ENCODE results near the gene MYH3.

MYH3 gene

GRCh38 chr17:10613775-10614513, 43.2 kb downstream of the MYH3 start:
- WGBS: 83% methylated on average over 16 of the region's 16 CpGs
- H3K14ac ChIP-seq (ENCODE audit: low read length in 2 of 2): no peak overlapping the region
- no peak overlapping the region for H3K18ac ChIP-seq (ENCODE audit: low read depth in 1 of 2, low read length in 2 of 2)
- no peak overlapping the region for H2BK5ac ChIP-seq (ENCODE audit: low read depth, low read length, poor library complexity, severe bottlenecking)
- H3K4me1 ChIP-seq (ENCODE audit: control insufficient read depth, insufficient read depth, low read depth, low read length): peaks cover 2% of the 10 kb centered on the region
- no peak overlapping the region for H4K91ac ChIP-seq (ENCODE audit: low read length)
- no peak overlapping the region for H3K23ac ChIP-seq (ENCODE audit: low read length in 2 of 2)
- no peaks in the 10 kb centered on the region for H3K9me3 ChIP-seq (ENCODE audit: control insufficient read depth, low read length)
- H2BK12ac ChIP-seq (ENCODE audit: low read length in 2 of 2): no peak overlapping the region
- H3K4me2 ChIP-seq (ENCODE audit: low read length, poor library complexity, severe bottlenecking): no peak overlapping the region
- no peak overlapping the region for H3K27ac ChIP-seq (ENCODE audit: low read length, poor library complexity, severe bottlenecking)
- H2BK15ac ChIP-seq (ENCODE audit: low read depth, poor library complexity, severe bottlenecking): no peak overlapping the region
- no peaks in the 10 kb centered on the region for H3K27me3 ChIP-seq (ENCODE audit: control insufficient read depth in 1 of 2, insufficient read depth in 1 of 2, low read length in 2 of 2)
- H2AFZ ChIP-seq (ENCODE audit: low read depth, low read length): no peak overlapping the region
- H3K9ac ChIP-seq (ENCODE audit: low read length): peak overlapping the region; percentile 55
- H3K4me3 ChIP-seq (ENCODE audit: insufficient read depth in 1 of 2, low read depth in 1 of 2, low read length in 2 of 2): peak overlapping the region in 1 of 2 experiments; percentile 20
- no peak overlapping the region for H4K8ac ChIP-seq (ENCODE audit: low read length)
- no peaks in the 10 kb centered on the region for H3K36me3 ChIP-seq (ENCODE audit: control insufficient read depth in 1 of 2, insufficient read depth in 2 of 2, low read depth in 1 of 2, low read length in 2 of 2)
- no peaks in the 10 kb centered on the region for H3K79me1 ChIP-seq (replicated peaks; ENCODE audit: low read length, poor library complexity, severe bottlenecking)
- H3K4ac ChIP-seq (ENCODE audit: low read depth in 1 of 2, low read length in 2 of 2): no peak overlapping the region
- no peak overlapping the region for H2AK5ac ChIP-seq (ENCODE audit: low read length, severe bottlenecking)
- no peak for DNase-seq
- no peak overlapping the region for H2BK120ac ChIP-seq (ENCODE audit: low read depth, low read length)

GRCh38 chr17:10612957-10613744, 44.0 kb downstream of the MYH3 start:
- Histone ChIP-seq H2AFZ (ENCODE audit: low read depth, low read length) (no peak overlapping the region), H2BK5ac (ENCODE audit: low read depth, low read length, poor library complexity, severe bottlenecking) (no peak overlapping the region), H3K14ac (ENCODE audit: low read length in 2 of 2) (no peak overlapping the region), H3K79me1 (replicated peaks; ENCODE audit: low read length, poor library complexity, severe bottlenecking) (no peaks in the 10 kb centered on the region), H2BK15ac (ENCODE audit: low read depth, poor library complexity, severe bottlenecking) (no peak overlapping the region), H3K4me2 (ENCODE audit: low read length, poor library complexity, severe bottlenecking) (no peak overlapping the region), H2BK12ac (ENCODE audit: low read length in 2 of 2) (no peak overlapping the region), H3K4me1 (ENCODE audit: control insufficient read depth, insufficient read depth, low read depth, low read length) (no peaks in the 10 kb centered on the region), H2AK5ac (ENCODE audit: low read length, severe bottlenecking) (no peak overlapping the region), H3K23ac (ENCODE audit: low read length in 2 of 2) (no peak overlapping the region), H2BK120ac (ENCODE audit: low read depth, low read length) (no peak overlapping the region), H3K36me3 (ENCODE audit: control insufficient read depth in 1 of 2, insufficient read depth in 2 of 2, low read depth in 1 of 2, low read length in 2 of 2) (no peaks in the 10 kb centered on the region), H3K9ac (ENCODE audit: low read length) (peak overlapping the region; percentile 55), H3K4me3 (ENCODE audit: insufficient read depth in 1 of 2, low read depth in 1 of 2, low read length in 2 of 2) (peak overlapping the region in 1 of 2 experiments; percentile 24), H3K4ac (ENCODE audit: low read depth in 1 of 2, low read length in 2 of 2) (no peak overlapping the region), H3K9me3 (ENCODE audit: control insufficient read depth, low read length) (no peaks in the 10 kb centered on the region), H3K18ac (ENCODE audit: low read depth in 1 of 2, low read length in 2 of 2) (no peak overlapping the region), H3K27me3 (ENCODE audit: control insufficient read depth in 1 of 2, insufficient read depth in 1 of 2, low read length in 2 of 2) (peaks cover 0 to 3% of the 10 kb centered on the region in 2 experiments), H4K8ac (ENCODE audit: low read length) (no peak overlapping the region), H4K91ac (ENCODE audit: low read length) (no peak overlapping the region), H3K27ac (ENCODE audit: low read length, poor library complexity, severe bottlenecking) (no peak overlapping the region)
- DNase-seq: peak; percentile 27
- WGBS: 73% methylated on average over 6 of the region's 6 CpGs

GRCh38 chr17:10610884-10611283, 46.2 kb downstream of the MYH3 start:
- Histone ChIP-seq H2AK5ac (ENCODE audit: low read length, severe bottlenecking) (no peak overlapping the region), H3K4ac (ENCODE audit: low read depth in 1 of 2, low read length in 2 of 2) (no peak overlapping the region), H3K9me3 (ENCODE audit: control insufficient read depth, low read length) (no peaks in the 10 kb centered on the region), H3K79me1 (replicated peaks; ENCODE audit: low read length, poor library complexity, severe bottlenecking) (no peaks in the 10 kb centered on the region), H2BK12ac (ENCODE audit: low read length in 2 of 2) (no peak overlapping the region), H3K27ac (ENCODE audit: low read length, poor library complexity, severe bottlenecking) (no peak overlapping the region), H3K4me3 (ENCODE audit: insufficient read depth in 1 of 2, low read depth in 1 of 2, low read length in 2 of 2) (no peak overlapping the region), H3K4me2 (ENCODE audit: low read length, poor library complexity, severe bottlenecking) (no peak overlapping the region), H2AFZ (ENCODE audit: low read depth, low read length) (no peak overlapping the region), H2BK15ac (ENCODE audit: low read depth, poor library complexity, severe bottlenecking) (no peak overlapping the region), H3K27me3 (ENCODE audit: control insufficient read depth in 1 of 2, insufficient read depth in 1 of 2, low read length in 2 of 2) (peaks cover 0 to 3% of the 10 kb centered on the region in 2 experiments), H2BK5ac (ENCODE audit: low read depth, low read length, poor library complexity, severe bottlenecking) (no peak overlapping the region), H4K8ac (ENCODE audit: low read length) (no peak overlapping the region), H4K91ac (ENCODE audit: low read length) (no peak overlapping the region), H3K23ac (ENCODE audit: low read length in 2 of 2) (no peak overlapping the region), H3K18ac (ENCODE audit: low read depth in 1 of 2, low read length in 2 of 2) (no peak overlapping the region), H3K4me1 (ENCODE audit: control insufficient read depth, insufficient read depth, low read depth, low read length) (no peaks in the 10 kb centered on the region), H3K36me3 (ENCODE audit: control insufficient read depth in 1 of 2, insufficient read depth in 2 of 2, low read depth in 1 of 2, low read length in 2 of 2) (no peaks in the 10 kb centered on the region), H3K14ac (ENCODE audit: low read length in 2 of 2) (no peak overlapping the region), H3K9ac (ENCODE audit: low read length) (no peak overlapping the region), H2BK120ac (ENCODE audit: low read depth, low read length) (no peak overlapping the region)
- no peak for DNase-seq
- WGBS: 83% methylated on average over 8 of the region's 8 CpGs

- H3K14ac ChIP-seq (ENCODE audit: low read length in 2 of 2): no peak overlapping the region
- no peak overlapping the region for H2BK120ac ChIP-seq (ENCODE audit: low read depth, low read length)
- no peak overlapping the region for H2AK5ac ChIP-seq (ENCODE audit: low read length, severe bottlenecking)
- H2AFZ ChIP-seq (ENCODE audit: low read depth, low read length): no peak overlapping the region
- peaks cover 2 to 3% of the 10 kb centered on the region in 2 experiments for H3K27me3 ChIP-seq (ENCODE audit: control insufficient read depth in 1 of 2, insufficient read depth in 1 of 2, low read length in 2 of 2)
- H3K23ac ChIP-seq (ENCODE audit: low read length in 2 of 2): no peak overlapping the region
- H2BK15ac ChIP-seq (ENCODE audit: low read depth, poor library complexity, severe bottlenecking): no peak overlapping the region
- no peak overlapping the region for H3K9ac ChIP-seq (ENCODE audit: low read length)
- H3K4ac ChIP-seq (ENCODE audit: low read depth in 1 of 2, low read length in 2 of 2): no peak overlapping the region
- no peak overlapping the region for H4K91ac ChIP-seq (ENCODE audit: low read length)
- no peak overlapping the region for H2BK5ac ChIP-seq (ENCODE audit: low read depth, low read length, poor library complexity, severe bottlenecking)
- H3K9me3 ChIP-seq (ENCODE audit: control insufficient read depth, low read length): no peaks in the 10 kb centered on the region
- H4K8ac ChIP-seq (ENCODE audit: low read length): no peak overlapping the region
- H3K4me2 ChIP-seq (ENCODE audit: low read length, poor library complexity, severe bottlenecking): no peak overlapping the region
- H3K36me3 ChIP-seq (ENCODE audit: control insufficient read depth in 1 of 2, insufficient read depth in 2 of 2, low read depth in 1 of 2, low read length in 2 of 2): no peaks in the 10 kb centered on the region
- no peak overlapping the region for H3K18ac ChIP-seq (ENCODE audit: low read depth in 1 of 2, low read length in 2 of 2)
- H3K79me1 ChIP-seq (replicated peaks; ENCODE audit: low read length, poor library complexity, severe bottlenecking): no peaks in the 10 kb centered on the region
- no peak overlapping the region for H3K4me3 ChIP-seq (ENCODE audit: insufficient read depth in 1 of 2, low read depth in 1 of 2, low read length in 2 of 2)
- 97% methylated on average over 5 of the region's 5 CpGs for WGBS
- no peak for DNase-seq
- H3K4me1 ChIP-seq (ENCODE audit: control insufficient read depth, insufficient read depth, low read depth, low read length): no peaks in the 10 kb centered on the region
- H2BK12ac ChIP-seq (ENCODE audit: low read length in 2 of 2): no peak overlapping the region
- no peak overlapping the region for H3K27ac ChIP-seq (ENCODE audit: low read length, poor library complexity, severe bottlenecking)
Observed at GRCh38 chr17:10608244-10608643, 48.9 kb downstream of the MYH3 start.

Data from mesenchymal stem cell (in vitro differentiated cells and primary cell).